ENCODE measurements around the gene PINK1. TPM values are rescaled to one million over a fixed set of nuclear protein-coding genes. Genes with fewer than 3 reads are reported as not detected.

The PINK1 gene
- total RNA-seq, 4 donors from 2014 or later = 149 to 173 (median 161) TPM

DNA sequence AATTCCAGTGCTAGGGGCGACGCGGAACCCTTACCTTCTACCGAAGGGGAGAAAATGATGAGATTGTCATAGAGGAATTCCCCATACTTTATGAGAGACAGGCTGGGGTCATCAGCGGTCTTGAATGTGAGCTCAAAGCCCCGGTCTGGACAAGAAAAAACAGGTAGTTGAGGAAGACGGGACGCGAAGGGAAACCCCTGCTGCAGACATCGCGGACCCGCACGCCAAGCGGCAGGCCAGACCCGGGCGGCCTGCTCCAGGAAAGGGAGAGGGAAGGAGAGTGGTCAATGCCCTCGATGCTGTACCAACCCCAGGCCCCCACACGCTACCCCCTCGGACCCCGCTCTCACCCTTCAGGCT, 27.6 kb downstream of the PINK1 start:
- intact Hi-C loops (cut with DNase I; ENCODE audit: low total_unique reads) = no loop called here
- no peak for TF ChIP-seq POLR2A (IDR thresholded peaks at IDR 0.05)
- TF ChIP-seq CTCF (IDR thresholded peaks at IDR 0.05) = no peak
- no peak for DNase-seq (ENCODE audit: low spot score in 2 of 2)
- WGBS, 2 donors = 0 to 1% methylated on average over 17 to 20 of the region's 20 CpGs
- H3K4me3 ChIP-seq (ENCODE audit: low read depth, poor library complexity, severe bottlenecking) = peak overlapping the region; percentile 81

DNA sequence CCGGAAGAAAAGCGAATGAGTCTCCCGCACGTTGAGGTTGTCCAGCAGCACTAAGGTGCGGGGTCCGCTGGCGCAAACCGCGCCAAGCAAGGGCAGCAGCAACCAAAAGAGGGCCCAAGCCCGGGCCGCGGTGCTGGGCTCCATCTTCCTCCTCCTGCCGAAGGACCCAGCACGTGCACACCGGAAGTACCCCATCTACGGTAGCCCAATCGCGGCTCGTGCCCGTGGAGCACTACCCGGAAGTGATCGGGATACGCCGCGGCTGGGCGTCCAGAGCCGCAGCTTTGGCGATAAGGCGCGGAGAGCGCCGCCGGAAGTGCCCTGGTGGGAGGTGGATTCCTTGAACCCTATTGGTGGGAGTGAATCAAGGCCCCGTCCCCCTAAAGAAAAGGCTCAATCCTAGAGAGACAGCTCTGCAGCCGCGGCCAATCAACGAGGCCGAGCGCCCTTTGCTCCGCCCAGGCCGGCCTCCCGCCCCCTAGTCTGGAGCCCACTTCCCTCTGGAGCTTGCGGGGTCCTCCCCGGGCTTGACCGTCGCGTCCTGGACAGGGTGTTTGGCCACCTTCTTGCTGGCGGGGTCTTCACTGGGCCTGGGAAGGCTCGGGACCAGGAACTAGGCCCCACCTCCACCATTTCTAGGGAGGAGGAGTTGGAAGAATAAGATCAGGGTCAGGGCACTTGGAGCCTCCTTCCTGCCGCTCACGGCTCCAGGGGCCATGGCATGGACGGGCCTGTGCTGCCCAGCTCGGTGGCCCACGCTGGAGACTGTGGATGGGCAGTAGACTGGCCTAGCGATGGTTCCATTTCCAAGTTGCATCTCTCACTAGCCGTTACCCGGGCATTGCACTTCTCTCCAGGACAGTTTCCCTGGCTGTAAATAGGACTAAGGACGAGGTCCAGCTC, 28.2 kb downstream of the PINK1 start, which contains the start of gene DDOST:
Gene DDOST (minus strand): TSS at position 163 of the 903 bp plus-strand sequence. CDS start 19 bp downstream, at position 144.
- intact Hi-C loops (cut with DNase I; ENCODE audit: low total_unique reads) = no loop called here

GRCh38 chr1:20662110-20662475, 28.8 kb downstream of the PINK1 start:
- TF ChIP-seq CTCF (IDR thresholded peaks at IDR 0.05) (no peak), POLR2A (IDR thresholded peaks at IDR 0.05) (no peak)
- 58 to 65% methylated on average over 7 of the region's 7 CpGs for WGBS, 2 donors
- no peak for DNase-seq (ENCODE audit: low spot score in 2 of 2)
- intact Hi-C loops (cut with DNase I; ENCODE audit: low total_unique reads) = no loop called here
- peak overlapping the region; percentile 50 for H3K4me3 ChIP-seq (ENCODE audit: low read depth, poor library complexity, severe bottlenecking)

More for the DNA sequence above, 28.2 kb downstream of the PINK1 start, which contains the start of gene DDOST:
- TF ChIP-seq CTCF (IDR thresholded peaks at IDR 0.05) (no peak), POLR2A (IDR thresholded peaks at IDR 0.05) (no peak)
- peak within 1 kb of the TSS; percentile 81 for H3K4me3 ChIP-seq (ENCODE audit: low read depth, poor library complexity, severe bottlenecking)
- 3 to 4% methylated on average over 22 to 24 of the region's 58 CpGs for WGBS, 2 donors
- peak; percentile 94 to 98 for DNase-seq (ENCODE audit: low spot score in 2 of 2)

DNA sequence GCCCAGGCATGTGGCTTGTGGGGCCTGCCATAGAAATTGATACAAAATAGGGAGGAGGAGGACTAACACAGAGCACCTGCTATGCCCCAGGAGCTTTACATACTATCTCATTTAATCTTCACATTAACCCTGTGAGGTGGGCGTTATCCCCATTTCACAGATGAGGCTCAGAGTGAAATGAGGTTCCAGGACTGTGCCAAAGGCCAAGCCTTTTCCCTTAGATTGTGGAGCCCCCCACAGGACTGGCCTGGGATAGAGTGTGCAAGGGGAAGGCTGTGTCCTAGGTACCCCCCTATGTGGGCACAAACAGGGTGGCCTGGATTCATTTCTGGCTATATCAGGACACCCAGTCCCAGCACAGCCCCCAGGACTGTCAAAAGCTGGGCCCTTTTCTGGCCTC, 30.1 kb downstream of the PINK1 start:
- H3K4me3 ChIP-seq (ENCODE audit: low read depth, poor library complexity, severe bottlenecking) = no peak overlapping the region
- intact Hi-C loops (cut with DNase I; ENCODE audit: low total_unique reads) = no loop called here
- WGBS, 2 donors = 74 to 83% methylated on average over 1 of the region's 1 CpG
- no peak for DNase-seq (ENCODE audit: low spot score in 2 of 2)
- TF ChIP-seq POLR2A (IDR thresholded peaks at IDR 0.05) (no peak), CTCF (IDR thresholded peaks at IDR 0.05) (no peak)

DNA sequence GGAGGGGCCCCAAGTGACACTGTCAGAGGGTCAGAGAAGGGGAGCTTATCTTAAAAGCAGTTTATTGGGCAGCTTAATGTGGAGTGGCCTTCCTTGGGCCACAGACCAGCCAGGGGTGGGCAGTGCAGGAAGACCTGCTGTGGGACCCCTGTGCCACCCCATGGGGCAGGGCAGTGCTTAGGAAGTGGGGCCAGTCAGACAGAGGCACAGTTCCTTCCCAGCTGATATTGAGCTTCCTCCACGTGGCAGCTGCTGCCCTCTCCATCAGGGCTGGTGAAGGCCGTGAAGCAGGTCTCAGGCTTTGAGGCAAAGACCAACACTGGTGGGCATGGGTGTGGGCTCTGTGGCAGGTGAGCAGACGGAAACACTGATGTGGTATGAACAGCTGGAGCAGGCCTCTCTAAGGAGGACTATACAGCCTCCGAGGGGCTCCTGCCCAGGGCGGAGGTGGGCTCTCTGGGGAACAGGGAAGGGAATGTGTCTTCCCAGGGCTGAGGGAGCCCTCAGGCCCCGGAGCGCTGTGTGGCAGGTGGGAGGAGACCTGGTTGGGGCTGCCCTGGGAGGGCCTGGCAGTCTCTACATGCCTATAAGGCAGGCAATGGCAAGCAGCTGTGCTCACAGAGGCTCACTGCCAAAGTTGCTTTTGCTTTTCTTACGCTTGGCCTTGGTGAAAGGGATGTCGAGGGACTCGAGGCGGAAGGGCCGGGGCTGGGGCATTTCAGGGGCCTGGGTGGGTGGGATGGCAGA, 30.9 kb downstream of the PINK1 start:
- TF ChIP-seq CTCF (IDR thresholded peaks at IDR 0.05) (no peak), POLR2A (IDR thresholded peaks at IDR 0.05) (no peak)
- WGBS, 2 donors = 54 to 58% methylated on average over 12 of the region's 12 CpGs
- intact Hi-C loops (cut with DNase I; ENCODE audit: low total_unique reads) = no loop called here

More for the DNA sequence above, 30.9 kb downstream of the PINK1 start:
- no peak for DNase-seq (ENCODE audit: low spot score in 2 of 2)
- H3K4me3 ChIP-seq (ENCODE audit: low read depth, poor library complexity, severe bottlenecking) = no peak overlapping the region

Measured in lower leg skin (tissue), 4 donors.